ENCODE data around the gene CXCL16. TPM values are rescaled to one million over a fixed set of nuclear protein-coding genes. Genes with fewer than 3 reads are reported as not detected.

Gene CXCL16
- total and polyA plus RNA-seq, 2 of the 13 experiments (the other 11 are each of a cell fraction or from before 2014, with no cell fraction given) = 9.4 to 101 TPM

DNA sequence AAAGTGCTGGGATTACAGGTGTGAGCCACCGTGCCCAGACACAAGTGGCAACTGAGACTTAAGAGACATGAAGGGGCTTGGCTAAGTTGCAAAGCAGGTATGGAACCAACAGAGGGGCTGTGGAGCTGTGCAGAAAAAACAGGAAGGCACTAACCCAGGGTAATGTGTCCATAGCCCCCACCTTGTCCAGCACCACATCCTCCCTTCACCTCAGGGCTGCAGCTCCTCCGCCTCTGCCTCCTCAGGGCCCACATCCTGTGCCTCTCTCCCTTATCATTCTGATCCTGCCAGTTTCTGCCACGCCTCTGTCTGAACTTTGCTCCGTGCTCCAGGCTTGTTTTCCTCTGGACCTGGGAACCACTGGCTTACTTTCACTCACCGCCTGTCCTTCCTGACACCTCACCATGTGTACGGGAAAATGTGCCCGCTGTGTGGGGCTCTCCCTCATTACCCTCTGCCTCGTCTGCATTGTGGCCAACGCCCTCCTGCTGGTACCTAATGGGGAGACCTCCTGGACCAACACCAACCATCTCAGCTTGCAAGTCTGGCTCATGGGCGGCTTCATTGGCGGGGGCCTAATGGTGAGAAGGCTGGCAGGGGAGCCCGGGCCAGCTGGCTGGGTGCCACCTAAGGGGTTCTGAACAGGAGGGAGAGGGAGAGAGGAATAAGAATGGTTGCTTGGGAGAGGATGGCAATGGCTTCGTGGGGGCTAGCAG lies 31.9 kb upstream of the CXCL16 start, which contains the start of gene TM4SF5 (continued):
- TF ChIP-seq ZNF660 (CRISPR knock-in tag; IDR thresholded peaks at IDR 0.05; ENCODE audit: borderline replicate concordance, low read depth) (no peak), ZNF816 (CRISPR knock-in tag; IDR thresholded peaks at IDR 0.05; ENCODE audit: borderline replicate concordance) (0 out of 2 replicates have a peak, but pooled peaks have one; percentile 51), GPN1 (CRISPR knock-in tag; IDR thresholded peaks at IDR 0.05; ENCODE audit: borderline replicate concordance) (no peak), KLF13 (CRISPR knock-in tag; IDR thresholded peaks at IDR 0.05) (no peak), GTF2F1 (IDR thresholded peaks at IDR 0.05; ENCODE audit: low read length) (no peak), POLR2A (IDR thresholded peaks at IDR 0.05; ENCODE audit: insufficient read depth in 1 of 2, low read depth in 2 of 2, low read length in 2 of 2) (peak; percentile 53 to 96), POLR2G (IDR thresholded peaks at IDR 0.05; ENCODE audit: low read depth, low read length) (peak; percentile 88), PLRG1 (conservative IDR thresholded peaks at IDR 0.05) (no peak), ZNF205 (CRISPR knock-in tag; IDR thresholded peaks at IDR 0.05) (0 out of 2 replicates have a peak, but pooled peaks have one; percentile 26), KLF15 (CRISPR knock-in tag; IDR thresholded peaks at IDR 0.05; ENCODE audit: borderline replicate concordance) (no peak), KDM4B (CRISPR knock-in tag; IDR thresholded peaks at IDR 0.05) (peak; percentile 67; the same call in 1 of the 2 replicates), ZFAT (CRISPR knock-in tag; conservative IDR thresholded peaks at IDR 0.05) (no peak), ZNF451 (CRISPR knock-in tag; IDR thresholded peaks at IDR 0.05) (no peak; the same call in 1 of the 2 replicates), MTF1 (CRISPR knock-in tag; IDR thresholded peaks at IDR 0.05) (0 out of 2 replicates have a peak, but pooled peaks have one; percentile 45), ZSCAN29 (CRISPR knock-in tag; conservative IDR thresholded peaks at IDR 0.05) (no peak)
- TF ChIP-seq, protein P1, sequence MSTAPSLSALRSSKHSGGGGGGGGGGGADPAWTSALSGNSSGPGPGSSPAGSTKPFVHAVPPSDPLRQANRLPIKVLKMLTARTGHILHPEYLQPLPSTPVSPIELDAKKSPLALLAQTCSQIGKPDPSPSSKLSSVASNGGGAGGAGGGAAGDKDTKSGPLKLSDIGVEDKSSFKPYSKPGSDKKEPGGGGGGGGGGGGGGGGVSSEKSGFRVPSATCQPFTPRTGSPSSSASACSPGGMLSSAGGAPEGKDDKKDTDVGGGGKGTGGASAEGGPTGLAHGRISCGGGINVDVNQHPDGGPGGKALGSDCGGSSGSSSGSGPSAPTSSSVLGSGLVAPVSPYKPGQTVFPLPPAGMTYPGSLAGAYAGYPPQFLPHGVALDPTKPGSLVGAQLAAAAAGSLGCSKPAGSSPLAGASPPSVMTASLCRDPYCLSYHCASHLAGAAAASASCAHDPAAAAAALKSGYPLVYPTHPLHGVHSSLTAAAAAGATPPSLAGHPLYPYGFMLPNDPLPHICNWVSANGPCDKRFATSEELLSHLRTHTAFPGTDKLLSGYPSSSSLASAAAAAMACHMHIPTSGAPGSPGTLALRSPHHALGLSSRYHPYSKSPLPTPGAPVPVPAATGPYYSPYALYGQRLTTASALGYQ (CRISPR knock-in tag; IDR thresholded peaks at IDR 0.05) = peak; percentile 91
- TF ChIP-seq, protein P2, sequence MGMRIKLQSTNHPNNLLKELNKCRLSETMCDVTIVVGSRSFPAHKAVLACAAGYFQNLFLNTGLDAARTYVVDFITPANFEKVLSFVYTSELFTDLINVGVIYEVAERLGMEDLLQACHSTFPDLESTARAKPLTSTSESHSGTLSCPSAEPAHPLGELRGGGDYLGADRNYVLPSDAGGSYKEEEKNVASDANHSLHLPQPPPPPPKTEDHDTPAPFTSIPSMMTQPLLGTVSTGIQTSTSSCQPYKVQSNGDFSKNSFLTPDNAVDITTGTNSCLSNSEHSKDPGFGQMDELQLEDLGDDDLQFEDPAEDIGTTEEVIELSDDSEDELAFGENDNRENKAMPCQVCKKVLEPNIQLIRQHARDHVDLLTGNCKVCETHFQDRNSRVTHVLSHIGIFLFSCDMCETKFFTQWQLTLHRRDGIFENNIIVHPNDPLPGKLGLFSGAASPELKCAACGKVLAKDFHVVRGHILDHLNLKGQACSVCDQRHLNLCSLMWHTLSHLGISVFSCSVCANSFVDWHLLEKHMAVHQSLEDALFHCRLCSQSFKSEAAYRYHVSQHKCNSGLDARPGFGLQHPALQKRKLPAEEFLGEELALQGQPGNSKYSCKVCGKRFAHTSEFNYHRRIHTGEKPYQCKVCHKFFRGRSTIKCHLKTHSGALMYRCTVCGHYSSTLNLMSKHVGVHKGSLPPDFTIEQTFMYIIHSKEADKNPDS (CRISPR knock-in tag; IDR thresholded peaks at IDR 0.05) = no peak
- TF ChIP-seq, protein P3, sequence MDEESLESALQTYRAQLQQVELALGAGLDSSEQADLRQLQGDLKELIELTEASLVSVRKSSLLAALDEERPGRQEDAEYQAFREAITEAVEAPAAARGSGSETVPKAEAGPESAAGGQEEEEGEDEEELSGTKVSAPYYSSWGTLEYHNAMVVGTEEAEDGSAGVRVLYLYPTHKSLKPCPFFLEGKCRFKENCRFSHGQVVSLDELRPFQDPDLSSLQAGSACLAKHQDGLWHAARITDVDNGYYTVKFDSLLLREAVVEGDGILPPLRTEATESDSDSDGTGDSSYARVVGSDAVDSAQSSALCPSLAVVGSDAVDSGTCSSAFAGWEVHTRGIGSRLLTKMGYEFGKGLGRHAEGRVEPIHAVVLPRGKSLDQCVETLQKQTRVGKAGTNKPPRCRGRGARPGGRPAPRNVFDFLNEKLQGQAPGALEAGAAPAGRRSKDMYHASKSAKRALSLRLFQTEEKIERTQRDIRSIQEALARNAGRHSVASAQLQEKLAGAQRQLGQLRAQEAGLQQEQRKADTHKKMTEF (CRISPR knock-in tag; IDR thresholded peaks at IDR 0.05) = peak; percentile 78; the same call in 1 of the 2 replicates
- TF ChIP-seq, protein P4, sequence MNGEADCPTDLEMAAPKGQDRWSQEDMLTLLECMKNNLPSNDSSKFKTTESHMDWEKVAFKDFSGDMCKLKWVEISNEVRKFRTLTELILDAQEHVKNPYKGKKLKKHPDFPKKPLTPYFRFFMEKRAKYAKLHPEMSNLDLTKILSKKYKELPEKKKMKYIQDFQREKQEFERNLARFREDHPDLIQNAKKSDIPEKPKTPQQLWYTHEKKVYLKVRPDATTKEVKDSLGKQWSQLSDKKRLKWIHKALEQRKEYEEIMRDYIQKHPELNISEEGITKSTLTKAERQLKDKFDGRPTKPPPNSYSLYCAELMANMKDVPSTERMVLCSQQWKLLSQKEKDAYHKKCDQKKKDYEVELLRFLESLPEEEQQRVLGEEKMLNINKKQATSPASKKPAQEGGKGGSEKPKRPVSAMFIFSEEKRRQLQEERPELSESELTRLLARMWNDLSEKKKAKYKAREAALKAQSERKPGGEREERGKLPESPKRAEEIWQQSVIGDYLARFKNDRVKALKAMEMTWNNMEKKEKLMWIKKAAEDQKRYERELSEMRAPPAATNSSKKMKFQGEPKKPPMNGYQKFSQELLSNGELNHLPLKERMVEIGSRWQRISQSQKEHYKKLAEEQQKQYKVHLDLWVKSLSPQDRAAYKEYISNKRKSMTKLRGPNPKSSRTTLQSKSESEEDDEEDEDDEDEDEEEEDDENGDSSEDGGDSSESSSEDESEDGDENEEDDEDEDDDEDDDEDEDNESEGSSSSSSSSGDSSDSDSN (CRISPR knock-in tag; IDR thresholded peaks at IDR 0.05) = peak; percentile 62

All from HepG2 (cell line).